GM23248 (cell line): ENCODE data around the gene EIF3K.

Experiments used
- EZH2 ChIP-seq: fragments of 200-600 bp; sonication (generic); IDR thresholded peaks from 2 replicates; pipeline ENCODE4 v1.6.1; 2018; ENCODE audit warnings: antibody characterized with exemption, mild to moderate bottlenecking; ENCODE audit not compliant: insufficient read depth, poor library complexity, severe bottlenecking
- EZH2phosphoT487 ChIP-seq: fragments of 200-600 bp; sonication (generic); IDR thresholded peaks from 2 replicates; pipeline ENCODE4 v1.6.1; 2018; ENCODE audit warnings: antibody characterized with exemption, moderate library complexity, mild to moderate bottlenecking, low read depth; ENCODE audit not compliant: insufficient read depth

DNA sequence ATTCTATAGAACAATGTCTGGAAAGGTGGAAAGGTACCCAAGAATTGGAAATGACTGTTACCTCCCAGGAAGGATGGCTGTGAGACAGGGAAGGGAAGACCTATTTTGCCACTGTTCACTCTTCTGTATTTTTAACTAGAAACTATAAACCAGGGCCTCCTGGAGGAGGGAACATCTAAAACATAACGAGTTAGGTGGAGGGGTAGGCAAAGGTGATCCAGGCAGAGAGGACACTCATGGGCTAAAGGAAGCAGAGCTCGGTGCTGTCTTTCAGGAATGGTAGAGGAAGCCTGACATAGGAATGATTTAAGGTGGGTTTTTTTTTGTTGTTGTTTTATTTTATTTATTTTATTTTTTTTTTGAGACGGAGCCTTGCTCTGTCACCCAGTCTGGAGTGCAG lies 5.8 kb downstream of the EIF3K start:
- TF ChIP-seq EZH2 (no peak), EZH2phosphoT487 (no peak)
